Activated gamma-delta T cell treated with Interleukin-2 at 50 U/mL for 16 hours (primary cell): ENCODE measurements around the gene HTR1B.

Experiments used
- DNase-seq: peaks from one replicate; pipeline ENCODE4 v3.0.0-alpha.2; 2020

HTR1B gene

GRCh38 chr6:77455271-77455670 lies 8.0 kb downstream of the HTR1B start:
- no peak for DNase-seq

- no peak for DNase-seq
Observed at GRCh38 chr6:77454386-77454785, 8.9 kb downstream of the HTR1B start.

- no peak for DNase-seq
Observed at GRCh38 chr6:77451466-77451865, 11.8 kb downstream of the HTR1B start.

- no peak for DNase-seq
Observed at GRCh38 chr6:77450924-77451323, 12.4 kb downstream of the HTR1B start.

- no peak for DNase-seq
Observed at GRCh38 chr6:77448546-77448945, 14.7 kb downstream of the HTR1B start.

GRCh38 chr6:77447254-77447653 lies 16.0 kb downstream of the HTR1B start:
- no peak for DNase-seq

GRCh38 chr6:77446249-77446648 lies 17.0 kb downstream of the HTR1B start:
- DNase-seq, result no peak

GRCh38 chr6:77445214-77445613 lies 18.1 kb downstream of the HTR1B start:
- DNase-seq, result no peak

GRCh38 chr6:77440206-77440976 lies 22.9 kb downstream of the HTR1B start:
- no peak for DNase-seq

- DNase-seq, result no peak
Observed at GRCh38 chr6:77433888-77434287, 29.4 kb downstream of the HTR1B start.

GRCh38 chr6:77430504-77430903 lies 32.8 kb downstream of the HTR1B start:
- no peak for DNase-seq

GRCh38 chr6:77425671-77426070 lies 37.6 kb downstream of the HTR1B start:
- no peak for DNase-seq

GRCh38 chr6:77425216-77425615 lies 38.1 kb downstream of the HTR1B start:
- no peak for DNase-seq

- DNase-seq, result no peak
Observed at GRCh38 chr6:77424761-77425160, 38.5 kb downstream of the HTR1B start.

- no peak for DNase-seq
Observed at GRCh38 chr6:77416839-77417238, 46.5 kb downstream of the HTR1B start.

- no peak for DNase-seq
Observed at GRCh38 chr6:77415706-77416105, 47.6 kb downstream of the HTR1B start.
